Dermis blood vessel endothelial cell (primary cell): ENCODE measurements around the gene KLF13. TPM values are rescaled to one million over a fixed set of nuclear protein-coding genes. Genes with fewer than 3 reads are reported as not detected.

Experiments used
- DNase-seq: peaks from one replicate; pipeline ENCODE4 v3.0.0; 2010
- total RNA-seq: library from RNA; depleted of rRNA; stranded (reverse); fragments of >200 nt; gene quantifications from 2 replicates; pipeline ENCODE4 v1.2.3, GENCODE V29; 2014

Gene KLF13
- total RNA-seq, 1 donor from 2014 or later = 35.2 TPM

- DNase-seq = no peak
These were observed 7.2 kb downstream of the KLF13 start for GRCh38 chr15:31333820-31334219.

GRCh38 chr15:31335989-31336592, 9.5 kb downstream of the KLF13 start:
- DNase-seq = no peak

GRCh38 chr15:31336593-31337295, 10.1 kb downstream of the KLF13 start:
- DNase-seq = no peak

GRCh38 chr15:31337352-31338031, 10.9 kb downstream of the KLF13 start:
- DNase-seq = no peak

GRCh38 chr15:31338318-31338878, 11.8 kb downstream of the KLF13 start:
- DNase-seq = no peak

- DNase-seq = peak; percentile 81
These were observed 12.4 kb downstream of the KLF13 start for GRCh38 chr15:31338879-31339557.

GRCh38 chr15:31339558-31339895, 12.9 kb downstream of the KLF13 start:
- no peak for DNase-seq

GRCh38 chr15:31340047-31340446, 13.4 kb downstream of the KLF13 start:
- no peak for DNase-seq

- DNase-seq = no peak
These were observed 14.0 kb downstream of the KLF13 start for GRCh38 chr15:31340592-31340991.

- no peak for DNase-seq
These were observed 14.4 kb downstream of the KLF13 start for GRCh38 chr15:31341071-31341470.

- DNase-seq = no peak
These were observed 15.0 kb downstream of the KLF13 start for GRCh38 chr15:31341496-31342195.

GRCh38 chr15:31342381-31342780, 15.7 kb downstream of the KLF13 start:
- DNase-seq = no peak

- peak; percentile 86 for DNase-seq
These were observed 16.4 kb downstream of the KLF13 start for GRCh38 chr15:31342781-31343626.

GRCh38 chr15:31343831-31344230, 17.2 kb downstream of the KLF13 start:
- no peak for DNase-seq

- no peak for DNase-seq
These were observed 17.6 kb downstream of the KLF13 start for GRCh38 chr15:31344266-31344665.

- DNase-seq = no peak
These were observed 18.4 kb downstream of the KLF13 start for GRCh38 chr15:31344823-31345605.

GRCh38 chr15:31345606-31346366, 19.2 kb downstream of the KLF13 start:
- DNase-seq = no peak

GRCh38 chr15:31346367-31347066, 19.9 kb downstream of the KLF13 start:
- DNase-seq = no peak
